A549 (cell line): ENCODE measurements around the gene RASL10A. TPM values are rescaled to one million over a fixed set of nuclear protein-coding genes. Genes with fewer than 3 reads are reported as not detected.
A peak's percentile ranks its signal among the peaks of the same experiment; 100 is the strongest.
"Not testable (repeated sequence)": the region's sequence is repeated elsewhere in the genome, so short reads cannot be mapped to it uniquely, and the experiment has no call there.

Source experiments
- ATAC-seq, 2 experiments: fragments of 200-7000 bp in 1 of 2; fragments of >200 bp in 1 of 2; cut with Nextera tagmentation in 1 of 2; cut with Tn5 transposase in 1 of 2; 3 replicates each; pipeline versions ENCODE4 v1.8.0 to v1.9.1; 2018 to 2020; ENCODE audit warnings: mild to moderate bottlenecking in 1 of 2, moderate library complexity in 1 of 2
- CTCF ChIA-PET: fragments of 300-600 bp; sonication (Branson Sonifier 250); formaldehyde crosslinking; extraction: SDS; loops from one replicate; lab custom pipeline; 2021; ENCODE audit warnings: antibody characterized with exemption, inconsistent platforms; lab: Yijun Ruan, JAX
- POLR2A ChIA-PET: fragments of 350-600 bp; formaldehyde crosslinking; extraction: SDS; loops from one replicate; lab custom pipeline; 2021; ENCODE audit warnings: antibody characterized with exemption, inconsistent platforms; lab: Yijun Ruan, JAX
- DNase-seq, 2 experiments: peaks; one replicate each; pipeline versions ENCODE4 v3.0.0 to v3.0.0-alpha.2; 2011 to 2016; ENCODE audit warnings: low read depth in 1 of 2, low spot score in 1 of 2
- FAIRE-seq: peaks from 2 replicates; lab custom pipeline; 2011; peaks lifted over from hg19 to GRCh38; lab: Jason Lieb, UNC
- H3K27ac ChIP-seq, 2 experiments: fragments of >200 bp; sonication (Bioruptor Twin); formaldehyde crosslinking; 3 replicates each; pipeline ENCODE4 v1.5.1; 2016 to 2017
- H3K4me1 ChIP-seq: fragments of >200 bp; sonication (Bioruptor Twin); formaldehyde crosslinking; 3 replicates; pipeline ENCODE4 v1.6.1; 2016
- H3K4me2 ChIP-seq: fragments of >200 bp; sonication (Bioruptor Twin); formaldehyde crosslinking; 3 replicates; pipeline ENCODE4 v1.6.1; 2016
- H3K4me3 ChIP-seq: fragments of >200 bp; sonication (Bioruptor Twin); formaldehyde crosslinking; 3 replicates; pipeline ENCODE4 v1.5.1; 2016
- H3K9me3 ChIP-seq: fragments of >200 bp; sonication (Bioruptor Twin); formaldehyde crosslinking; 3 replicates; pipeline ENCODE4 v1.6.1; 2016
- EHMT2 ChIP-seq: fragments of 200-600 bp; sonication (generic); IDR thresholded peaks from 2 replicates; pipeline ENCODE4 v1.6.1; 2016; ENCODE audit warnings: antibody characterized with exemption, low read depth, mild to moderate bottlenecking, moderate library complexity
- FOXS1 ChIP-seq: fragments of 250-450 bp; sonication (Bioruptor Pico); IDR thresholded peaks from 2 replicates; pipeline ENCODE4 v1.5.0; 2020; ENCODE audit warnings: mild to moderate bottlenecking, moderate library complexity
- GATA3 ChIP-seq: IDR thresholded peaks from 2 replicates; pipeline ENCODE4 v1.6.1; 2012; ENCODE audit warnings: borderline replicate concordance
- HEYL ChIP-seq: fragments of 250-450 bp; sonication (Bioruptor Pico); IDR thresholded peaks from 2 replicates; pipeline ENCODE4 v1.8.0; 2021; ENCODE audit warnings: mild to moderate bottlenecking, moderate library complexity
- MAZ ChIP-seq: fragments of 150-350 bp; IDR thresholded peaks from 2 replicates; pipeline ENCODE4 v1.6.1; 2014; ENCODE audit warnings: antibody characterized with exemption, low read depth, low read length, borderline replicate concordance
- NPAS2 ChIP-seq: fragments of 250-450 bp; sonication (Bioruptor Pico); IDR thresholded peaks from 2 replicates; pipeline ENCODE4 v1.8.0; 2022; ENCODE audit warnings: mild to moderate bottlenecking, moderate library complexity, borderline replicate concordance
- PHF8 ChIP-seq: fragments of 200-600 bp; sonication (generic); IDR thresholded peaks from 2 replicates; pipeline ENCODE4 v1.6.1; 2016; ENCODE audit warnings: low read depth, mild to moderate bottlenecking, antibody characterized with exemption, moderate library complexity, borderline replicate concordance
- RAD21 ChIP-seq, 2 experiments: fragments of >200 bp in 1 of 2; sonication (Bioruptor Twin) in 1 of 2; formaldehyde crosslinking in 1 of 2; IDR thresholded peaks in 1 of 2; conservative IDR thresholded peaks in 1 of 2; 2 replicates in 1 of 2; 3 replicates in 1 of 2; pipeline ENCODE4 v1.6.1; 2012 to 2018; ENCODE audit warnings: inconsistent platforms in 1 of 2
- SMC3 ChIP-seq: fragments of >200 bp; sonication (Bioruptor Twin); formaldehyde crosslinking; IDR thresholded peaks from 3 replicates; pipeline ENCODE4 v1.6.1; 2018; ENCODE audit warnings: inconsistent platforms
- TFCP2L1 ChIP-seq: fragments of 250-450 bp; sonication (Bioruptor Pico); IDR thresholded peaks from 2 replicates; pipeline ENCODE4 v1.5.0; 2021; ENCODE audit warnings: mild to moderate bottlenecking
- ZC3H11A ChIP-seq: fragments of 450-650 bp; IDR thresholded peaks from 2 replicates; pipeline ENCODE4 v1.6.1; 2014; ENCODE audit warnings: antibody characterized with exemption, mild to moderate bottlenecking
- WGBS: methylation state at CpG from one replicate; pipeline ENCODE4 v1.1.6; 2017; ENCODE audit errors: missing lambda C conversion rate; 5-methylcytosine and 5-hydroxymethylcytosine counted together
- polyA minus RNA-seq: library from RNA; depleted of rRNA, polyadenylated mRNA; stranded (reverse); fragments of >200 nt; gene quantifications from 2 replicates; pipeline ENCODE4 v1.2.3, GENCODE V29; 2011; rRNA and poly(A)+ RNA removed
- polyA plus RNA-seq, 4 experiments: library from polyadenylated mRNA; depleted of rRNA in 3 of 4; stranded (reverse); fragments of >200 nt; fragmentation: RNase III in 1 of 4; extraction: RNeasy Plus Mini Kit Qiagen cat#74134 plus additional on column Dnase treatment in 1 of 4; gene quantifications; 2 replicates in 3 of 4; 3 replicates in 1 of 4; pipeline ENCODE4 v1.2.3, GENCODE V29; 2011 to 2017
- TF ChIP-seq, protein P1 (sequence below): IDR thresholded peaks from 2 replicates; pipeline ENCODE4 v1.6.1; 2012
- TF ChIP-seq, protein P2 (sequence below): fragments of >200 bp; sonication (Bioruptor Twin); formaldehyde crosslinking; IDR thresholded peaks from 3 replicates; pipeline ENCODE4 v1.6.1; 2016
- TF ChIP-seq, protein P3 (sequence below): IDR thresholded peaks from 2 replicates; pipeline ENCODE4 v1.6.1; 2012; ENCODE audit warnings: low read depth, borderline replicate concordance
- TF ChIP-seq, protein P4 (sequence below): fragments of >200 bp; sonication (Bioruptor Twin); formaldehyde crosslinking; IDR thresholded peaks from 3 replicates; pipeline ENCODE4 v1.5.1; 2016

The RASL10A gene, protein sequence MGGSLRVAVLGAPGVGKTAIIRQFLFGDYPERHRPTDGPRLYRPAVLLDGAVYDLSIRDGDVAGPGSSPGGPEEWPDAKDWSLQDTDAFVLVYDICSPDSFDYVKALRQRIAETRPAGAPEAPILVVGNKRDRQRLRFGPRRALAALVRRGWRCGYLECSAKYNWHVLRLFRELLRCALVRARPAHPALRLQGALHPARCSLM
- polyA plus RNA-seq (2011; rRNA removed), result 0.08 and 0.28 TPM in 2 replicates
- 0.38 and 0.41 TPM in 2 replicates for polyA plus RNA-seq (2012; cell fraction: cytosol; rRNA removed)
- polyA plus RNA-seq (2012; cell fraction: nucleus; rRNA removed), result 2.3 and 3.1 TPM in 2 replicates
- 0.22 to 0.36 TPM (median 0.25 TPM) in 3 replicates for polyA plus RNA-seq (2017; fragmentation: RNase III; extraction: RNeasy Plus Mini Kit Qiagen cat#74134 plus additional on column Dnase treatment)
- not detected in 2 replicates for polyA minus RNA-seq

DNA sequence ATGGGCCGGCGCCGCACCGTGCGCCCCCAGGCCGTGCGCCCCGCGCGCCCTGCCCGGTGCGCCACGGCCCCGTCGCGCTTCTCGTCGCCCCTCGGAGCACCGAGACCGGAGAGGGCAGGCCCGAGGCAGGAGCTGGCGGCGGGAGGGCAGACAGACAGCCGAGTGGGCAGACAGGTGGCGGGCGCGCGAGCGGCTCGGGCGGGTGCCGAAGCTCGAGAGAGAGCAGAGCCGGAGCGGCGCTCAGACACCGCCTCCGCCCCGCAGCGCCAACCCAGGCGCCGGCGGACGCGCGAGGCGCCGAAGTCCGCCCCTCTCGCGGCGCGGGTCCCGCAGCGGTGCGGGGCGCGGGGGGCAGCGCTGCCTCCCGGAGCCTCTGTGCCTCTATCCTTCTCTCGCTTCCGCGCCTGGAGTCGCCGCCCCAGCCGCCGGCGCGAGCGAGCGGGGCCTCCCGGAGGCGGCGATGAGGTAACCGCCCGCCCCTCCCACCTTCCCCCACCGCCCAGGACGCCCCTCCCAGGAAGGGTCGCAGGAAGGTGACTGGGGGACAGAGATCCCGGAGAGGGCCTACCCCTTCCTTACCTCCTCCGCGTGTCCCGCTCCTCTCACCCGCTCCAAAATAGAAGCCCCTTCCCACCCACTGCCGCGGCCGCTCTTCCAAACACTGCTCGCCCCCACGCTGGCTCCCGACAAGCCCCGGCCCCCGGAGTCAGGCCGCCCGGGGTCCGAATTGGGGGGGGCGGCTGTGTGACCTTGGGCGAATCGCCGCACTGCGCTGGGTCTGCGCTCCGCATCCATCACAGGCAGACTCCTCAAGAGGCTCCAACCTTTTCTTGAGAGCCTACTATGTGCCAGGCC is at the start of gene RASL10A:
Gene RASL10A, minus strand, starts transcription at position 412 of the 855 bp plus-strand sequence. CDS start 451 bp downstream, outside the sequence.
- DNase-seq (no peak), FAIRE-seq (no peak), ATAC-seq (no peak)
- H3K4me3 ChIP-seq, result peak within 1 kb of the TSS; percentile 42
- H3K27ac ChIP-seq, result peak within 1 kb of the TSS in 1 of 2 experiments; percentile 59; a peak in 3 of 6 replicates
- no peaks in the 10 kb centered on the region for H3K9me3 ChIP-seq
- ChIA-PET CTCF (interaction anchor here (0.6 to 2.2 kb wide), 3 partner anchors 11 to 144 kb away, joined by 3 to 6 read pairs (median 4); no protein-coding TSS in a partner anchor), POLR2A (no interaction called here)
- whole genome bisulfite sequencing, result 66% methylated on average over 25 of the region's 103 CpGs
- peak within 1 kb of the TSS; percentile 83 for H3K4me2 ChIP-seq
- TF ChIP-seq, protein P1, sequence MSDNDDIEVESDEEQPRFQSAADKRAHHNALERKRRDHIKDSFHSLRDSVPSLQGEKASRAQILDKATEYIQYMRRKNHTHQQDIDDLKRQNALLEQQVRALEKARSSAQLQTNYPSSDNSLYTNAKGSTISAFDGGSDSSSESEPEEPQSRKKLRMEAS, result no peak
- TF ChIP-seq, protein P2, sequence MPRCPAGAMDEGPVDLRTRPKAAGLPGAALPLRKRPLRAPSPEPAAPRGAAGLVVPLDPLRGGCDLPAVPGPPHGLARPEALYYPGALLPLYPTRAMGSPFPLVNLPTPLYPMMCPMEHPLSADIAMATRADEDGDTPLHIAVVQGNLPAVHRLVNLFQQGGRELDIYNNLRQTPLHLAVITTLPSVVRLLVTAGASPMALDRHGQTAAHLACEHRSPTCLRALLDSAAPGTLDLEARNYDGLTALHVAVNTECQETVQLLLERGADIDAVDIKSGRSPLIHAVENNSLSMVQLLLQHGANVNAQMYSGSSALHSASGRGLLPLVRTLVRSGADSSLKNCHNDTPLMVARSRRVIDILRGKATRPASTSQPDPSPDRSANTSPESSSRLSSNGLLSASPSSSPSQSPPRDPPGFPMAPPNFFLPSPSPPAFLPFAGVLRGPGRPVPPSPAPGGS, result no peak
- TF ChIP-seq TFCP2L1 (CRISPR knock-in tag) (no peak), SMC3 (no peak), FOXS1 (no peak), MAZ (no peak), EHMT2 (no peak), HEYL (CRISPR knock-in tag) (no peak), GATA3 (no peak), PHF8 (no peak)
- TF ChIP-seq, protein P3, sequence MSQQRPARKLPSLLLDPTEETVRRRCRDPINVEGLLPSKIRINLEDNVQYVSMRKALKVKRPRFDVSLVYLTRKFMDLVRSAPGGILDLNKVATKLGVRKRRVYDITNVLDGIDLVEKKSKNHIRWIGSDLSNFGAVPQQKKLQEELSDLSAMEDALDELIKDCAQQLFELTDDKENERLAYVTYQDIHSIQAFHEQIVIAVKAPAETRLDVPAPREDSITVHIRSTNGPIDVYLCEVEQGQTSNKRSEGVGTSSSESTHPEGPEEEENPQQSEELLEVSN, result no peak
- peaks cover 20% of the 10 kb centered on the region for H3K4me1 ChIP-seq

DNA sequence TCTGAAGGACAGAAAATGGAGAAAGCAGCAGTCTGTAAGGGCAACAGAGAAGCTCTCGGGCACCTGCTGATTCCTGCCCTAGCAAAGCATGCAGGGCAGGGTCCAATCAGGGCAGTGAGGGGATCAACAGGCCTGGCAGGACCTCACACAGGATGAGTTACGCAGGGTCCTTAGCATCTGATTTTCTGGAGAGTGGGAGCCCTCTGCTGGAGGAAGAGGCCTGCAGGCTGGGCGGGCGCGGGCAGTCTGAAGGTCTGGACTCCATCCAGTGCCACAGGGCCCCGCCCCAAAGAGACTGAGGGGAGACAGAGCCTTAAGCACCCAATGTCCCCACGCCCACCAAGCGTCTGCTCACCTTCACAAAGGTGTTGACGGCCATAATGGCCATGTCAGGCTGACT is 44.0 kb upstream of the RASL10A start:
- 60% methylated on average over 4 of the region's 9 CpGs for WGBS
- no peak overlapping the region for H3K27ac ChIP-seq
- H3K4me3 ChIP-seq, result no peak overlapping the region
- FAIRE-seq (no peak), DNase-seq (peak; percentile 28 to 50), ATAC-seq (peak; percentile 86 to 97)
- no peaks in the 10 kb centered on the region for H3K4me1 ChIP-seq
- H3K9me3 ChIP-seq, result no peaks in the 10 kb centered on the region
- TF ChIP-seq SMC3, result peak; percentile 40; the same call in 2 of the 3 replicates
- TF ChIP-seq NPAS2 (CRISPR knock-in tag), result no peak
- TF ChIP-seq ZC3H11A, result no peak
- TF ChIP-seq, protein P4, sequence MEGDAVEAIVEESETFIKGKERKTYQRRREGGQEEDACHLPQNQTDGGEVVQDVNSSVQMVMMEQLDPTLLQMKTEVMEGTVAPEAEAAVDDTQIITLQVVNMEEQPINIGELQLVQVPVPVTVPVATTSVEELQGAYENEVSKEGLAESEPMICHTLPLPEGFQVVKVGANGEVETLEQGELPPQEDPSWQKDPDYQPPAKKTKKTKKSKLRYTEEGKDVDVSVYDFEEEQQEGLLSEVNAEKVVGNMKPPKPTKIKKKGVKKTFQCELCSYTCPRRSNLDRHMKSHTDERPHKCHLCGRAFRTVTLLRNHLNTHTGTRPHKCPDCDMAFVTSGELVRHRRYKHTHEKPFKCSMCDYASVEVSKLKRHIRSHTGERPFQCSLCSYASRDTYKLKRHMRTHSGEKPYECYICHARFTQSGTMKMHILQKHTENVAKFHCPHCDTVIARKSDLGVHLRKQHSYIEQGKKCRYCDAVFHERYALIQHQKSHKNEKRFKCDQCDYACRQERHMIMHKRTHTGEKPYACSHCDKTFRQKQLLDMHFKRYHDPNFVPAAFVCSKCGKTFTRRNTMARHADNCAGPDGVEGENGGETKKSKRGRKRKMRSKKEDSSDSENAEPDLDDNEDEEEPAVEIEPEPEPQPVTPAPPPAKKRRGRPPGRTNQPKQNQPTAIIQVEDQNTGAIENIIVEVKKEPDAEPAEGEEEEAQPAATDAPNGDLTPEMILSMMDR, result peak; percentile 56
- TF ChIP-seq RAD21 (conservative IDR thresholded peaks at IDR 0.05 in 1 of 2, IDR thresholded peaks at IDR 0.05 in 1 of 2), result peak; percentile 63 to 65
- no peak overlapping the region for H3K4me2 ChIP-seq
- CTCF ChIA-PET, result interaction anchor here (0.6 to 3.1 kb wide), 28 partner anchors 9 to 170 kb away, joined by 3 to 40 read pairs (median 4); partner anchors contain the start of genes EMID1, GAS2L1 and RASL10A
- POLR2A ChIA-PET, result no interaction called here

DNA sequence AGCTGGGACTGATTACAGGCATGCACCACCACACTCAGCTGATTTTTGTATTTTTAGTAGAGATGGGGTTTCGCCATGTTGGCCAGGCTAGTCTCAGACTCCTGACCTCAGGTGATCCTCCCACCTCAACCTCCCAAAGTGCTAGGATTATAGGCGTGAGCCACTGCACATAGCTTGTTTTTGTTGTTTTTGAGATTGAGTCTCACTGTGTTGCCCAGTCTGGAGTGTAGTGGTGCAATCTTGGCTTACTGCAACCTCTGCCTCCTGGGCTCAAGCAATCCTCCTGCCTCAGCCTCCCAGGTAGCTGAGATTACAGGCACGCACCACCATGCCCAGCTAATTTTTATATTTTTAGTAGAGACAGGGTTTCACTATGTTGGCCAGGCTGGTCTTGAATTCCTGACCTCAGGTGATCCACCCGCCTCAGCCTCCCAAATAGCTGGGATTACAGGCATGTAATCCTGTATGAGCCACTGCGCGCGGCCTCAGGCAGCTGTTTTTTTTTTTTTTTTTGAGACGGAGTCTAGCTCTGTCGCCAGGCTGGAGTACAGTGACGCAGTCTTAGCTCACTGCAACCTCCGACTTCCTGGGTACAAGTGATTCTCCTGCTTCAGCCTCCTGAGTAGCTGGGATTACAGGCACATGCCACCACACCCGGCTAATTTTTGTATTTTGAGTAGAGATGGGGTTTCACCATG is 41.8 kb upstream of the RASL10A start:
- H3K27ac ChIP-seq, H3K4me2 ChIP-seq, POLR2A ChIA-PET, DNase-seq, H3K9me3 ChIP-seq, H3K4me3 ChIP-seq, FAIRE-seq, H3K4me1 ChIP-seq, ATAC-seq: not testable (repeated sequence)
- CTCF ChIA-PET, result interaction anchor here (1.3 to 3.1 kb wide), 4 partner anchors 9 to 51 kb away, joined by 3 to 33 read pairs (median 6); partner anchors contain the start of gene GAS2L1
- 91% methylated on average over 12 of the region's 12 CpGs for WGBS
